ENCODE results near the gene LAMTOR2.
A peak's percentile ranks its signal among the peaks of the same experiment; 100 is the strongest.

The LAMTOR2 gene

DNA sequence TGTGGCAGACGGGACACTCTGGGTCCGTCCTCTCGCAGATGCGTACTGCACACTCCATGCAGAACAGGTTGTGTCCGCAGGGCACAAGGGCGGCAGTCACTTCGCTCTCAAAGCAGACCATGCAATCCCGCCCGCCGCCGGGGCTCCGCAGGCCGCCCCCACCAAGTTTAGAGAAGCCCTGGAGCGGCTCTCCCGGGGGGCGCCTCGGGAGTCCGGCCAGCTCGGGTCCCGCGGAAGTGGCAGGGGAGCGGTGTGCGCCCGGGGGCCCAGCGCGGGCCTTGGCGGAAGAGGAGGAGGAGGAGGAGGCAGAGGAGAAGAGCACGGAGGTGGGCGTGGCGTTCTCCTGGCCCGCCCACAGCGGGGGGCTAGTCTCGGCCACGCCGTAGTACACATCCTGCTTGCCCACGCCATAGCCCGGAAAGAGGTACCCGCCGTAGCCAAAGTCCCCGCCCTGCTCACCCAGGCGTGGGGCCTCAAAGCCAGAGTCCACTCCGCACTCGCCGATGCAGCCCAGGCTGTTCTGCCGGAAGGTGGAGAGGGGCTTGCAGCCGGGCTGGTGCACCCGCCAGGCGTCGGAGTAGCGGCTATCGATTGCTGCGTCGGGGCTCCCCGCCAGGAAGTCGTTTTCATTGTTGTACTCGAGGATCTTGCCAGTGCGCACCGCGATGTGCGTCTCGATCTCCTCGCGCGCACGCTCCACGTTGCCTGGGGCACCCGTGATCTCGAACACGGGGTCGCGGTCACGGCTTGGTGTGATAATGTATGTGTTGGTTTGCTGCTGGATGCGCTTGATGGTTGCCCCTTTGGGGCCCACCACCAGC, 22.2 kb downstream of the LAMTOR2 start:
- Histone ChIP-seq H3K4me1 (ENCODE audit: insufficient read depth, low read length) (peaks cover 72% of the 10 kb centered on the region), H3K36me3 (ENCODE audit: insufficient read depth, low read length) (peaks cover 37% of the 10 kb centered on the region), H3K27ac (ENCODE audit: low read depth, low read length) (peak overlapping the region; percentile 29), H3K9ac (ENCODE audit: low read depth, low read length) (peak overlapping the region; percentile 51; the same call in 1 of the 2 replicates), H3K27me3 (ENCODE audit: insufficient read depth, low read length) (no peaks in the 10 kb centered on the region), H3K4me3 (ENCODE audit: low read length) (peak overlapping the region; percentile 6), H3K9me3 (ENCODE audit: insufficient read depth, low read depth, low read length) (no peaks in the 10 kb centered on the region)
- 39% methylated on average over 73 of the region's 73 CpGs for WGBS

GRCh38 chr1:156077430-156077760, 22.8 kb downstream of the LAMTOR2 start:
- H3K36me3 ChIP-seq (ENCODE audit: insufficient read depth, low read length), result peaks cover 35% of the 10 kb centered on the region
- peak overlapping the region; percentile 29 for H3K27ac ChIP-seq (ENCODE audit: low read depth, low read length)
- WGBS, result 72% methylated on average over 19 of the region's 19 CpGs
- H3K9ac ChIP-seq (ENCODE audit: low read depth, low read length), result peak overlapping the region; percentile 51; the same call in 1 of the 2 replicates
- H3K9me3 ChIP-seq (ENCODE audit: insufficient read depth, low read depth, low read length), result no peaks in the 10 kb centered on the region
- no peaks in the 10 kb centered on the region for H3K27me3 ChIP-seq (ENCODE audit: insufficient read depth, low read length)
- H3K4me3 ChIP-seq (ENCODE audit: low read length), result peak overlapping the region; percentile 6
- H3K4me1 ChIP-seq (ENCODE audit: insufficient read depth, low read length), result peaks cover 70% of the 10 kb centered on the region

DNA sequence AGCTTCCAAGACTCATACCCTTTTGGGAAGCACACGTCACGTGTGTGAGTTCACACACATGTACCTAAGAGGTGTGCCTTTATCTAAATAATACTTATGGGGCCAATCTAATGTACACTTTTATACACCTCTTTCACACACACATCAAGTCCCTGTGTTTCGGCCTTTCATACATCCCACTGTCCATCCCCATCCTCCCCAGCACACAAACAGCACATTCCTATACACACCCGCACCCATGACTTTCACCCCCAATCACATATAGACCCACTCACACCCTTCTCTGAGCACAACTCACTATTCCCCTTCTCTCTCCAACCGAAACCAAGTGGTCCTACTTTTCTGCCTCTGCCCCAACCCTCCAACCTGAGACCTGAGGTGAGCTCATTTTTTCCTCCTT, 24.1 kb downstream of the LAMTOR2 start:
- H3K36me3 ChIP-seq (ENCODE audit: insufficient read depth, low read length), result peaks cover 30% of the 10 kb centered on the region
- no peaks in the 10 kb centered on the region for H3K27me3 ChIP-seq (ENCODE audit: insufficient read depth, low read length)
- peaks cover 57% of the 10 kb centered on the region for H3K4me1 ChIP-seq (ENCODE audit: insufficient read depth, low read length)
- no peak overlapping the region for H3K9ac ChIP-seq (ENCODE audit: low read depth, low read length)
- no peak overlapping the region for H3K27ac ChIP-seq (ENCODE audit: low read depth, low read length)
- peak overlapping the region; percentile 29; the same call in 1 of the 2 replicates for H3K4me3 ChIP-seq (ENCODE audit: low read length)
- WGBS, result 79% methylated on average over 5 of the region's 5 CpGs
- H3K9me3 ChIP-seq (ENCODE audit: insufficient read depth, low read depth, low read length), result no peaks in the 10 kb centered on the region

GRCh38 chr1:156079762-156080161, 25.2 kb downstream of the LAMTOR2 start:
- no peaks in the 10 kb centered on the region for H3K9me3 ChIP-seq (ENCODE audit: insufficient read depth, low read depth, low read length)
- no peaks in the 10 kb centered on the region for H3K27me3 ChIP-seq (ENCODE audit: insufficient read depth, low read length)
- peaks cover 28% of the 10 kb centered on the region for H3K36me3 ChIP-seq (ENCODE audit: insufficient read depth, low read length)
- H3K9ac ChIP-seq (ENCODE audit: low read depth, low read length), result no peak overlapping the region; the same call in 1 of the 2 replicates
- 65% methylated on average over 5 of the region's 5 CpGs for WGBS
- H3K4me1 ChIP-seq (ENCODE audit: insufficient read depth, low read length), result peaks cover 54% of the 10 kb centered on the region
- H3K4me3 ChIP-seq (ENCODE audit: low read length), result peak overlapping the region; percentile 97
- no peak overlapping the region for H3K27ac ChIP-seq (ENCODE audit: low read depth, low read length)

DNA sequence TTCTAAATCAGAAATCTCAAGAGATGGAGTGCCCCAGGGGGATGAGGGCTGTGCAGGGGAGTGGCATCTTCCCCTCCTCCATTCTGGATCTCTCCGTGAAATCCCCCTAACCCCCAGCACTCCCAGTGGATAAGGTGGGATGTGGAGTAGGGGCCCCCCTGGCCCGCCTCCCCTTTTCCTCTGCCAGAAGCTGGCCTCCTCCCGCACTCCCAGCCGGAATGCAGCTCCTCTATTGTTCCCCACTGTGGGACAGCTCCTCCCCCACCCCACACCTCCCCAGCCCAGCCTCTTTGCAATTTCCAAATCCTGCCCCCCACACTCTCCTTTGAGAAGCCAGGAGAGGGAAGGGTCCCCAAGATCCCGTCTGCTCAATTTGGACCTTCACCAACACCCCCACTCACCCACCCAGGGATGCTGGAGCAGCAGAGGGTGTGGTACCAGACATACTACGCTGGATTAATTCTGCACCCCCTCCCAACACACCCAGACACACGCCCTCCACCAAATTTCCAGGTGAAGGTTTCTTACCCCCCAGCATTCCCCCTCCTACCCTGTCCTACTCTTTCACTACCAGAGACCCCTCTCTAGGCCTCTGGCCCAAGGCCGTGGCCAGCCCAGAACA, 25.8 kb downstream of the LAMTOR2 start:
- peaks cover 51% of the 10 kb centered on the region for H3K4me1 ChIP-seq (ENCODE audit: insufficient read depth, low read length)
- peaks cover 24% of the 10 kb centered on the region for H3K36me3 ChIP-seq (ENCODE audit: insufficient read depth, low read length)
- no peaks in the 10 kb centered on the region for H3K27me3 ChIP-seq (ENCODE audit: insufficient read depth, low read length)
- H3K9me3 ChIP-seq (ENCODE audit: insufficient read depth, low read depth, low read length), result no peaks in the 10 kb centered on the region
- peak overlapping the region; percentile 93 for H3K9ac ChIP-seq (ENCODE audit: low read depth, low read length)
- H3K4me3 ChIP-seq (ENCODE audit: low read length), result peak overlapping the region; percentile 97
- H3K27ac ChIP-seq (ENCODE audit: low read depth, low read length), result peak overlapping the region; percentile 97
- WGBS, result under 1% methylated on average over 7 of the region's 8 CpGs

- Histone ChIP-seq H3K27ac (ENCODE audit: low read depth, low read length) (peak overlapping the region; percentile 97), H3K36me3 (ENCODE audit: insufficient read depth, low read length) (peaks cover 24% of the 10 kb centered on the region), H3K9ac (ENCODE audit: low read depth, low read length) (peak overlapping the region; percentile 93), H3K4me1 (ENCODE audit: insufficient read depth, low read length) (peaks cover 47% of the 10 kb centered on the region), H3K4me3 (ENCODE audit: low read length) (peak overlapping the region; percentile 97), H3K27me3 (ENCODE audit: insufficient read depth, low read length) (no peaks in the 10 kb centered on the region), H3K9me3 (ENCODE audit: insufficient read depth, low read depth, low read length) (no peaks in the 10 kb centered on the region)
- WGBS, result 4% methylated on average over 4 of the region's 4 CpGs
These were observed 26.2 kb downstream of the LAMTOR2 start for GRCh38 chr1:156080863-156081179.

GRCh38 chr1:156081180-156081916, 26.8 kb downstream of the LAMTOR2 start:
- peak overlapping the region; percentile 97 for H3K4me3 ChIP-seq (ENCODE audit: low read length)
- peaks cover 46% of the 10 kb centered on the region for H3K4me1 ChIP-seq (ENCODE audit: insufficient read depth, low read length)
- no peaks in the 10 kb centered on the region for H3K27me3 ChIP-seq (ENCODE audit: insufficient read depth, low read length)
- peak overlapping the region; percentile 93 for H3K9ac ChIP-seq (ENCODE audit: low read depth, low read length)
- H3K9me3 ChIP-seq (ENCODE audit: insufficient read depth, low read depth, low read length), result no peaks in the 10 kb centered on the region
- H3K27ac ChIP-seq (ENCODE audit: low read depth, low read length), result peak overlapping the region; percentile 97
- under 1% methylated on average over 57 of the region's 61 CpGs for WGBS
- peaks cover 19% of the 10 kb centered on the region for H3K36me3 ChIP-seq (ENCODE audit: insufficient read depth, low read length)

DNA sequence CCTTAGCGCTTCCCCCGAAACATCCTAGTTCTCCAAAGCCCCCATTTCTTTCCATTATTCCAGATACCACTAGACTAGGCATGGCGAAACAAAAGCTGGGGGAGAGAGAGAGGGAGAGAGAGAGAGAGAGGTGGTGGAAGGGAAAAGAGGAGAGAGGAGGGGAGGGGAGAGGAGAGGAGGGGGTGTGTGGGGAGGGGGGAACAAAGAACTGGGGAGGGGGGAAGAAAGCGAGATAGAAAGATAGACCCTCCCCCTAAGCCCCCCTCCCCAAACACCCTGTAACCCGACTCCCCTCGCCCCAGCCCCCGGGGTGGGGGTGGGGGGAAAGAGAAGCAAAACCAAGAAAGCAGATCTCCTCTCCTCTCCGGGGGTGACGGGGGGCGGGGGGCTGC, 27.3 kb downstream of the LAMTOR2 start:
- H3K27ac ChIP-seq (ENCODE audit: low read depth, low read length), result peak overlapping the region; percentile 97
- H3K9ac ChIP-seq (ENCODE audit: low read depth, low read length), result peak overlapping the region; percentile 88
- H3K27me3 ChIP-seq (ENCODE audit: insufficient read depth, low read length), result no peaks in the 10 kb centered on the region
- H3K4me3 ChIP-seq (ENCODE audit: low read length), result peak overlapping the region; percentile 97
- no peaks in the 10 kb centered on the region for H3K9me3 ChIP-seq (ENCODE audit: insufficient read depth, low read depth, low read length)
- H3K4me1 ChIP-seq (ENCODE audit: insufficient read depth, low read length), result peaks cover 43% of the 10 kb centered on the region
- peaks cover 16% of the 10 kb centered on the region for H3K36me3 ChIP-seq (ENCODE audit: insufficient read depth, low read length)
- WGBS, result 0% methylated on average over 5 of the region's 10 CpGs

GRCh38 chr1:156082309-156083091, 27.9 kb downstream of the LAMTOR2 start, which contains the start of gene MEX3A:
TSS of gene MEX3A (minus strand) at chr1:156082465. CDS start at chr1:156081998, 467 bp downstream.
- H3K4me3 ChIP-seq (ENCODE audit: low read length), result peak within 1 kb of the TSS; percentile 97
- peaks cover 10% of the 10 kb centered on the region; the same call in 1 of the 2 replicates for H3K36me3 ChIP-seq (ENCODE audit: insufficient read depth, low read length)
- H3K9ac ChIP-seq (ENCODE audit: low read depth, low read length), result peak within 1 kb of the TSS; percentile 93
- peak within 1 kb of the TSS; percentile 97 for H3K27ac ChIP-seq (ENCODE audit: low read depth, low read length)
- peaks cover 37% of the 10 kb centered on the region for H3K4me1 ChIP-seq (ENCODE audit: insufficient read depth, low read length)
- no peaks in the 10 kb centered on the region for H3K9me3 ChIP-seq (ENCODE audit: insufficient read depth, low read depth, low read length)
- under 1% methylated on average over 53 of the region's 62 CpGs for WGBS
- H3K27me3 ChIP-seq (ENCODE audit: insufficient read depth, low read length), result no peaks in the 10 kb centered on the region
